ENCODE data around the gene PRKAA2. TPM values are rescaled to one million over a fixed set of nuclear protein-coding genes. Genes with fewer than 3 reads are reported as not detected.
A peak's percentile ranks its signal among the peaks of the same experiment; 100 is the strongest.

PRKAA2 gene
- total RNA-seq, 1 donor from 2014 or later, result 2.1 TPM

GRCh38 chr1:56639211-56639610, 5.9 kb upstream of the PRKAA2 start:
- FAIRE-seq (no peak), DNase-seq (ENCODE audit: low read depth) (no peak)
- TF ChIP-seq, protein P1, sequence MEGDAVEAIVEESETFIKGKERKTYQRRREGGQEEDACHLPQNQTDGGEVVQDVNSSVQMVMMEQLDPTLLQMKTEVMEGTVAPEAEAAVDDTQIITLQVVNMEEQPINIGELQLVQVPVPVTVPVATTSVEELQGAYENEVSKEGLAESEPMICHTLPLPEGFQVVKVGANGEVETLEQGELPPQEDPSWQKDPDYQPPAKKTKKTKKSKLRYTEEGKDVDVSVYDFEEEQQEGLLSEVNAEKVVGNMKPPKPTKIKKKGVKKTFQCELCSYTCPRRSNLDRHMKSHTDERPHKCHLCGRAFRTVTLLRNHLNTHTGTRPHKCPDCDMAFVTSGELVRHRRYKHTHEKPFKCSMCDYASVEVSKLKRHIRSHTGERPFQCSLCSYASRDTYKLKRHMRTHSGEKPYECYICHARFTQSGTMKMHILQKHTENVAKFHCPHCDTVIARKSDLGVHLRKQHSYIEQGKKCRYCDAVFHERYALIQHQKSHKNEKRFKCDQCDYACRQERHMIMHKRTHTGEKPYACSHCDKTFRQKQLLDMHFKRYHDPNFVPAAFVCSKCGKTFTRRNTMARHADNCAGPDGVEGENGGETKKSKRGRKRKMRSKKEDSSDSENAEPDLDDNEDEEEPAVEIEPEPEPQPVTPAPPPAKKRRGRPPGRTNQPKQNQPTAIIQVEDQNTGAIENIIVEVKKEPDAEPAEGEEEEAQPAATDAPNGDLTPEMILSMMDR (IDR thresholded peaks at IDR 0.05; ENCODE audit: insufficient read depth, low read length, severe bottlenecking), result no peak

GRCh38 chr1:56643661-56644060, 1.5 kb upstream of the PRKAA2 start:
- Histone ChIP-seq H3K36me3 (ENCODE audit: control insufficient read depth, insufficient read depth, low read length) (no peaks in the 10 kb centered on the region), H3K27me3 (ENCODE audit: control insufficient read depth, insufficient read depth, low read length) (peaks cover 4% of the 10 kb centered on the region), H3K4me3 (ENCODE audit: low read depth, low read length) (no peak overlapping the region)
- FAIRE-seq (no peak), DNase-seq (ENCODE audit: low read depth) (no peak)
- TF ChIP-seq, protein P1 (IDR thresholded peaks at IDR 0.05; ENCODE audit: insufficient read depth, low read length, severe bottlenecking), result no peak

More at GRCh38 chr1:56639211-56639610, 5.9 kb upstream of the PRKAA2 start:
- H3K4me3 ChIP-seq (ENCODE audit: low read depth, low read length), result no peak overlapping the region
- H3K36me3 ChIP-seq (ENCODE audit: control insufficient read depth, insufficient read depth, low read length), result no peaks in the 10 kb centered on the region
- no peaks in the 10 kb centered on the region for H3K27me3 ChIP-seq (ENCODE audit: control insufficient read depth, insufficient read depth, low read length)

GRCh38 chr1:56644064-56644918, 823 bp upstream of the PRKAA2 start:
- peaks cover 4% of the 10 kb centered on the region for H3K27me3 ChIP-seq (ENCODE audit: control insufficient read depth, insufficient read depth, low read length)
- DNase-seq (ENCODE audit: low read depth), result peak; percentile 19
- TF ChIP-seq, protein P1 (IDR thresholded peaks at IDR 0.05; ENCODE audit: insufficient read depth, low read length, severe bottlenecking), result no peak
- FAIRE-seq, result no peak
- peak overlapping the region; percentile 54 for H3K4me3 ChIP-seq (ENCODE audit: low read depth, low read length)
- H3K36me3 ChIP-seq (ENCODE audit: control insufficient read depth, insufficient read depth, low read length), result no peaks in the 10 kb centered on the region

DNA sequence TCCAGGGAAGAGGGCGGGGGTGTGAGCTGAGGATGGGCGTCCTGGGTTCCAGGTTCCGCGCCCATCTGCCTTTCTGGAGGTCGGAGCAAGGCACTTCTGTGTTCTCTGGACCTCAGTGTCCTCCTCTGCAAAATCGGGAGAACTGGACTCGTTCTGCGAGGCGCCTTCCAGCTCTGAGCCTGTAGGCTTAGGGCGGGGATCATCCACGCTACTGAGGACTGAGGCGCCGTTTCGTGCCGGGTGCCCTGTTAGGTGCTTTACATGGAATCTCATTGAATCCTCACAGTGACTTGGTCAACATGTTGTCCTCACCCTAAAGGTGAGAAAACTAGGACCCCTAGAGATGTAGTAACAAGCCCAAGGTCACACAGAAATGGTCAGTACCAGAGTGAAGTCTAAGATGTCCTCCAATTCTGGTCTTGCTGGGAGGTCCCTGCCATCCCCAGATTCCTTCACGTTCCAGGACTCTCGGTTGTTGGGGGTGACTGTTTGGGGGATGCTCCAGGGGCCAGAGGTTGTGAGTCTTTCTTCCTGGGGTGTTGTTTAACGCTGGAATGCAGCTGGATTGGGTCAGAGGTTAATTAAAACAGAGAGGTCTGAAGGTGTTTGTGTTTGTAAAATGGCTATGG, 677 bp downstream of the PRKAA2 start:
- TF ChIP-seq, protein P1 (IDR thresholded peaks at IDR 0.05; ENCODE audit: insufficient read depth, low read length, severe bottlenecking), result no peak

GRCh38 chr1:56646611-56647010, 1.5 kb downstream of the PRKAA2 start:
- Histone ChIP-seq H3K4me3 (ENCODE audit: low read depth, low read length) (no peak overlapping the region), H3K36me3 (ENCODE audit: control insufficient read depth, insufficient read depth, low read length) (no peaks in the 10 kb centered on the region), H3K27me3 (ENCODE audit: control insufficient read depth, insufficient read depth, low read length) (peaks cover 4% of the 10 kb centered on the region)
- DNase-seq (ENCODE audit: low read depth), result no peak
- no peak for FAIRE-seq
- TF ChIP-seq, protein P1 (IDR thresholded peaks at IDR 0.05; ENCODE audit: insufficient read depth, low read length, severe bottlenecking), result no peak

More for the DNA sequence above, 677 bp downstream of the PRKAA2 start:
- FAIRE-seq, result no peak
- H3K4me3 ChIP-seq (ENCODE audit: low read depth, low read length), result peak overlapping the region; percentile 54
- no peak for DNase-seq (ENCODE audit: low read depth)
- H3K27me3 ChIP-seq (ENCODE audit: control insufficient read depth, insufficient read depth, low read length), result peaks cover 4% of the 10 kb centered on the region
- H3K36me3 ChIP-seq (ENCODE audit: control insufficient read depth, insufficient read depth, low read length), result no peaks in the 10 kb centered on the region
